ENCODE measurements around the gene PALM.

The PALM gene

GRCh38 chr19:752652-753517 is 44.1 kb downstream of the PALM start:
- no peak for DNase-seq

- DNase-seq = no peak
These were observed 45.8 kb downstream of the PALM start for GRCh38 chr19:754530-754929.

DNA sequence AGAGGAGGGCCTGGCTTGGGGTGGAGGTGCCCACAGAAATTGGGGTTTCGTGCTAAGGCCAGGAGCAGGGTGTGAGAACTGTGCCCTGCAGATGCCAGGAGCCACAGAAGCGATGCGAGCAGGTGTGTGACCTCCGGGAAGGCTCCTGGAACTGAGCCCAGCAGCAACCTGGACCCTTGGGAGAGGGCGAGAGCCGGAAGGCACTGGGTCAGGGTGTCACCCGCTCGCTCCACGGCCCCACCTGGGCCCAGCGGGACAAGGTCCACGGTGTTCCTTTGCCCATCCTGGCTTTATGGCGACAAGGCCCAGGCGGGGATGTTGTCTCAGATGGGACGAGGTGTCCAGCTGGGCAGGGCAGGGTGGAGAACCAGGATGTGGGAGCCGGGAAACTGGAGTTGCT is 46.3 kb downstream of the PALM start:
- DNase-seq = no peak

DNA sequence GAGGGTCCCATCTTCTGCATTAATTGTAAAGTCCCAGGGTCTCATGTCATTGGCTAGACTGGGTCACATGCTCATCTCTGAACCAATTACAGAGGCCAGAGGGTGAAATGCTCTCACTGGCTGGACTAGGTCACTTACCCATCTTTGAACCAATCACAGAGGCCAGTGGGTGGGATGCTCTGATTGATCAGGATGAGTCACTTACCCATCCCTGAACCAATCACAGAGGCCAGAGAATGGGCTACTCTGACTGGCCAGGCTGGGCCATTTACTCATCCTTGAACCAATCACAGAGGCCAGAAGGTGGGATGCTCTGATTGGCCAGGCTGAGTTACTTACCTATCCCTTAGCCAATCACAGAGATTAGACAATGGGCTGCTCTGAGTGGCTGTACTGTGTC is 47.5 kb downstream of the PALM start:
- DNase-seq = no peak

DNA sequence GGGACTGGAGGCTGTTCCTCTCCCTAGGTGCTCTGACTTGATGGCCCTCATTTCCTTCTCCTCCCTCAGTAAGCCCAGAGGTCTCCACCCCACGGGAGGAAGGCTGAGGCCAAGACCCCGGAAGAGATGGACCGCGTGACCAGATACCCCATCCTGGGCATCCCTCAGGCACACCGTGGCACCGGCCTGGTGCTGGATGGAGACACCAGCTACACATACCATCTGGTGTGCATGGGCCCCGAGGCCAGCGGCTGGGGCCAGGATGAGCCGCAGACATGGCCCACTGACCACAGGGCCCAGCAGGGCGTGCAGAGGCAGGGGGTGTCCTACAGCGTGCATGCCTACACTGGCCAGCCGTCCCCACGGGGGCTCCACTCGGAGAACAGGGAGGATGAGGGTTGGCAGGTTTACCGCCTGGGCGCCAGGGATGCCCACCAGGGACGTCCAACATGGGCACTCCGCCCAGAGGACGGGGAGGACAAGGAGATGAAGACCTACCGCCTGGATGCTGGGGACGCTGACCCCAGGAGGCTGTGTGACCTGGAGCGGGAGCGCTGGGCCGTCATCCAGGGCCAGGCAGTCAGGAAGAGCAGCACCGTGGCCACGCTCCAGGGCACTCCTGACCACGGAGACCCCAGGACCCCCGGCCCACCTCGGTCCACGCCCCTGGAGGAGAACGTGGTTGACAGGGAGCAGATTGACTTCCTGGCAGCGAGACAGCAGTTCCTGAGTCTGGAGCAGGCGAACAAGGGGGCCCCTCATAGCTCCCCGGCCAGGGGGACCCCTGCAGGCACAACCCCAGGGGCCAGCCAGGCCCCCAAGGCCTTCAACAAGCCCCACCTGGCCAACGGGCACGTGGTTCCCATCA is 48.3 kb downstream of the PALM start:
- no peak for DNase-seq

GRCh38 chr19:757811-758668 is 49.3 kb downstream of the PALM start:
- DNase-seq = no peak

DNA sequence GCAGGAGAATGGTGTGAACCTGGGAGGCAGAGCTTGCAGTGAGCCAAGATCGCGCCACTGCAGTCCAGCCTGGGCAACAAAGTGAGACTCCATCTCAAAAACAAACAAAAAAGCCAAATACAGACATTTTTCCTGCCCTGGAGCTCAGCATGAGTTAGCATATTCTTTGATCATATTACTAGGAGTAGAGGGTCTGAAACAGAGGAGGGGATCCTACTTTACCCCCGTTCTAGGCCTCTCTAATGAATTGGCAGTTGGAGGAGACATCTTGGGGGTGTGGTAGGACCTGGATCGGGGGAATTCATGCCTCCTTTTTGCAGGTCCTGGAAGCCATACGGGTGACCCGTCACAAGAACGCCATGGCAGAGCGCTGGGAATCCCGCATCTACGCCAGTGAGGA is 54.4 kb downstream of the PALM start:
- DNase-seq = no peak

DNA sequence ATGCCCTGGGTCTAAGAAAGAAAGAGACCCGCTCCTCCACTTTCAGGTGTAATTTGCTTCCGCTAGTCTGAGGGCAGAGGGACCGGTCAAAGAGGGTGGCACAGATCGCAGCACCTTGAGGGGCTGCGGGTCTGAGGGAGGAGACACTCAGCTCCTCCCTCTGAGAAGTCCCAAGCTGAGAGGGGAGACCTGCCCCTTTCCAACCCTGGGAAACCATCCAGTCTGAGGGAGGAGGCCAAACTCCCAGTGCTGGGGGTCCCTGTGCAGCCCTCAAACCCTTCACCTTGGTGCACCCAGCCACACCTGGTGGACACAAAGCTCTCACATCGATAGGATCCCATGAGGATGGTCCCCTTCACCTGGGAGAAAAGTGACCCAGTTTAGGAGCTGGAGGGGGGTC is 55.1 kb downstream of the PALM start:
- no peak for DNase-seq

DNA sequence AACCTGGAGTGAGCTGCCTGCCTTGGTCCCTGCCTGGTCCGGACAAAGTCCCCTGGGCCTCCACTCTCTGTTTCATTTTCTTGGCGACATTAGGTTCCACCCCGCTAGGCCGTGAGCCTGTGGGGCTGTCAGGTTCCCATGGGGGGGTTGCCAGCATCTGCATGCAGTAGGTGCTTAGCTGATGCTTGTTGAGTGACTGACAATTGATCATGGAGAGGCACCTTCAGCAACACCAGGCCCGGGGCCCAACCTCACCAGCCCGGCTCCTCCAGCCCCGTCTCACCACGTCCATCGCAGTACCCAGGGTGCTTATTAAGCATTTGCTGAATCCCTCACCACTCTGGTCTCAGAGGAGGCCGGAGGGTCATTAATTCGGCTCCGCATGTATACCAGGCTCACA is 55.6 kb downstream of the PALM start:
- DNase-seq = no peak

DNA sequence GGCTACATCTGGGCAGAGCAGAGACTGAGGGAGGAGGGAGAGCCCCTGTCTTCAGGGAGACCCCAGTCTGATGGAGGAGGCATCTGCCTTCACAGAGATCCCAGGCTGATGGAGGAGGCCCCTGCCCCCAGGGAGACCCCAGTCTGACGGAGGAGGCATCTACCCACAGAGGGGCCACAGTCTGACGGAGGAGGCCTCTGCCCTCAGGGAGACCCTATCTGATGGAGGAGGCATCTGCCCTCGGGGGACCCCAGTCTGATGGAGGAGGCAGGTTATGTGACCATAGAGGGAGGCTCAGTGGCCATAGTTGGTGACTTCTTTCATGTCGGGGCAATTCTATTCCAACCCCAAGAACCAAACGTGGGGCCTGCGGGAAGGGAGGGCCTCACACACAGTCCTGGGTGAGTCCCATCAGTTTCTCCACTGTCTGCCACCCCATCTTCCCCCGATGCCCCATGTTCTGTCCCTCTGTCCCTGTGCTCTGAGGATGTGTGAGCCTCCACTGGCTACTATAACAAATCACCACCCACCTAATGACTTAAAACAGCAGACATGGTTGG is 56.5 kb downstream of the PALM start:
- no peak for DNase-seq

- DNase-seq = no peak
These were observed 59.7 kb downstream of the PALM start for GRCh38 chr19:768424-768823.

GRCh38 chr19:769616-770015 is 60.9 kb downstream of the PALM start:
- no peak for DNase-seq

GRCh38 chr19:771332-771785 is 62.6 kb downstream of the PALM start:
- no peak for DNase-seq

- DNase-seq = no peak
These were observed 63.3 kb downstream of the PALM start for GRCh38 chr19:772063-772462.

DNA sequence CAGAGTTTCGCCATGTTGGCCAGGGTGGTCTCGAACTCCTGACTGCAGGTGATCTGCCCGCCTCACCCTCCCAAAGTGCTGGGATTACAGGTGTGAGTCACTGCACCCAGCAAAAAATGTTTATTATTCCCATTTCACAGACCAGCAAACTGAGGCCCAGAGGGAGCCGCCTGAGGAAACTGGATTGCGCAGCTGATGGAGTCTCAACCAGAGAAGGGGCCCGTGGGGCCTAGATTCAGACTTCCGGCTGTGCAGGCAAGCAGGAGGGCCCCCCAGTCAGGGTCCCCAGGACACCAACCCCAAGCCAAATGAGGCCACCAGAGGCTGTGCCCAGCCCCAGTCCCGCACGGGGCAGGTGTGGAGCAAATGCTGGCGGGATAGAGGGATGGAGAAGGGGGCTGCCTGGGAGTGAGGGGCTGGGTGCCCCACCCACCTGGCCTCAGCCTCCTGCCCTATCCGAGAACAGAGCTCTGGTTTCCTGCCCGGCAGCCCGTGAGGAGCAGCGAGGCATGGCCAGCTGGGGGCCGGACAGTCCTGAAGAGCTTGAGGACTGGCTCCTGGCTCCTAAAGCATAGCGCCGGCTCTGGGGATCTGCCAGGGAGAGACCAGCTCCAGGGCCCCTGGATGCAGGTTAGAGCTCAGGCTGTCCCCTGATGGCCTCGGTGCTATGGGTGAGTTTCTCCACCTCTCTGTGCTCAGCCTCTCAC is 64.1 kb downstream of the PALM start:
- no peak for DNase-seq

DNA sequence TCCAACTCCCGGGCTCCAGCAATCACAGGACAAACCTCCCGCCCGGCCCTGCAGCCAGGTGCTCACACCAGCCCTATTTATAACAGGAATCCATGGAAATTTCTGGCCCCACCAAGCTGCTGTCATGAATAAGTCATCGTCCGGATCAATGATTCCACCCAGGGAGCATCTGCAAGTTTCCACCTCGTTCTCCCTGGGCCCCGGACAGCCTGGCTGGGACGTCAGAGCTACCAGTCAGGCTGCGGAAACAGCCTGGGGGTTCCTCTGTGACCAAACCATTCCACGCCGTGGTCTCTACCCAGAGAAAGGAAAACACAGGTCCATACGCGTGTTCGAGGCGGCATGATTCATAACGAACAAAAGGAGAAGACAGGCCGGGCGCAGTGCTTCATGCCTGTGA is 67.8 kb downstream of the PALM start:
- DNase-seq = no peak

- no peak for DNase-seq
These were observed 70.3 kb downstream of the PALM start for GRCh38 chr19:778910-779653.

- DNase-seq = no peak
These were observed 72.2 kb downstream of the PALM start for GRCh38 chr19:780935-781334.

- DNase-seq = no peak
These were observed 73.1 kb downstream of the PALM start for GRCh38 chr19:781800-782184.

DNA sequence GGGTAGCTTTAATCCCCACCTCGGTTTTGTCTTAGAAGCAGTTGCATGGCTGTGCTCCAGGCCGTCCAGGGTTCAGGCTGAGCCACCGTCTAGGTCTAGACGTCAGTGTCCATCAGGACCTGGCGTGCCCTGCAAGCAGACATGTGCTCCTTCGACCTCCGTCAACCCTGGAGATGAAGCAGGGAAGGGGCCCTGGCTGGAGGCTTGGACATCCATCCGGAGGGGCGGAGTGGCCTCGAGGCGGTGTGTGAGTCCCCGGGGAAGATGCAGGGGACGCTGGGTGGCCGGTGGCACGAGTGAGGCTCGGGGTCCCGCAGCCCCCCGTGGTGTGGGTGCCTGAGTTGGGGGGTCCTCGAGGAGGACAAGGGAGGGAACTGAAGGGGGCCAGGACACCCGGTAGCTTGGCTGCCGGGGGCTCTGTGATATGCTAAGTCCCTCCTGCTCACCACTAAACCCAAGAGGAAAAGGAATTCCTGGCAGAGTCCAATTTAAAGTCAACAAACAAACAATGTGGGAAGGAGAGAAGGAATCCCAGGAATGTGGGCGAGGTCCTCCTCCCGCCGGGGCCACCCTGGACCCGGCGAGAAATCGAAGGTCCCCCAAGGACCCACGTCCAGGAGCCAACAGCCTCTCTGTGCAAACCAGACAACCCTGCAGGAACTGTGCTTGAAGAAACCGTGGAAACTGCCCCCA is 73.6 kb downstream of the PALM start:
- no peak for DNase-seq
